Esophagus squamous epithelium (tissue), 4 donors: ENCODE measurements around the gene DIAPH3.

Experiments used
- CTCF ChIP-seq, 6 experiments: fragments of 450-650 bp in 4 of 6; fragments of 200-600 bp in 2 of 6; sonication (generic) in 2 of 6; IDR thresholded peaks; one replicate each; pipeline ENCODE4 v1.5.1; 2016 to 2019; ENCODE audit warnings: antibody characterized with exemption in 6 of 6, mild to moderate bottlenecking in 4 of 6, moderate library complexity in 4 of 6
- POLR2A ChIP-seq, 4 donors: fragments of 450-650 bp; IDR thresholded peaks; one replicate each; pipeline ENCODE4 v1.6.1; 2017; ENCODE audit warnings: antibody characterized with exemption in 4 of 4, mild to moderate bottlenecking in 4 of 4, moderate library complexity in 3 of 4

- TF ChIP-seq CTCF (IDR thresholded peaks at IDR 0.05) (no peak), POLR2A (IDR thresholded peaks at IDR 0.05) (no peak)
These were observed 418.3 kb downstream of the DIAPH3 start for GRCh38 chr13:59745392-59745788.
